GM18505 (cell line): ENCODE data around the gene ACSM6.
"Not testable (repeated sequence)": the region's sequence is repeated elsewhere in the genome, so short reads cannot be mapped to it uniquely, and the experiment has no call there.

Experiments used
- ATAC-seq: cut with Tn5 transposase; IDR thresholded peaks from one replicate; pipeline ENCODE4 v1.9.1; 2021; ENCODE audit not compliant: unreplicated experiment
- POLR2A ChIP-seq: IDR thresholded peaks from 4 replicates; pipeline ENCODE4 v1.6.1; 2011; ENCODE audit warnings: borderline replicate concordance; ENCODE audit not compliant: insufficient read depth, insufficient read length; ENCODE audit errors: extremely low read depth

ACSM6 gene

GRCh38 chr10:95229724-95230627 lies 35.9 kb downstream of the ACSM6 start:
- TF ChIP-seq POLR2A = no peak
- no peak for ATAC-seq

GRCh38 chr10:95230677-95231586 lies 36.9 kb downstream of the ACSM6 start:
- TF ChIP-seq POLR2A = peak; percentile 46
- ATAC-seq = not testable (repeated sequence)

GRCh38 chr10:95233377-95234034 lies 39.5 kb downstream of the ACSM6 start:
- TF ChIP-seq POLR2A = no peak
- no peak for ATAC-seq

GRCh38 chr10:95234951-95235350 lies 40.9 kb downstream of the ACSM6 start:
- no peak for TF ChIP-seq POLR2A

GRCh38 chr10:95235676-95236067 lies 41.6 kb downstream of the ACSM6 start:
- no peak for TF ChIP-seq POLR2A
- ATAC-seq = no peak

More at GRCh38 chr10:95234951-95235350, 40.9 kb downstream of the ACSM6 start:
- no peak for ATAC-seq

- TF ChIP-seq POLR2A = no peak
- ATAC-seq = peak; percentile 94
These were observed 42.2 kb downstream of the ACSM6 start for GRCh38 chr10:95236068-95236903.

- no peak for ATAC-seq
- no peak for TF ChIP-seq POLR2A
These were observed 43.5 kb downstream of the ACSM6 start for GRCh38 chr10:95237376-95238170.

- ATAC-seq = not testable (repeated sequence)
These were observed 46.1 kb downstream of the ACSM6 start for GRCh38 chr10:95240096-95240495.

- no peak for TF ChIP-seq POLR2A
These were observed 46.8 kb downstream of the ACSM6 start for GRCh38 chr10:95240811-95241210.

GRCh38 chr10:95241533-95241932 lies 47.5 kb downstream of the ACSM6 start:
- TF ChIP-seq POLR2A = no peak
- no peak for ATAC-seq

More at GRCh38 chr10:95240811-95241210, 46.8 kb downstream of the ACSM6 start:
- ATAC-seq = no peak

- no peak for ATAC-seq
- TF ChIP-seq POLR2A = no peak
These were observed 48.7 kb downstream of the ACSM6 start for GRCh38 chr10:95242581-95243317.
